Measurements from ENCODE around the gene BSCL2.

DNA sequence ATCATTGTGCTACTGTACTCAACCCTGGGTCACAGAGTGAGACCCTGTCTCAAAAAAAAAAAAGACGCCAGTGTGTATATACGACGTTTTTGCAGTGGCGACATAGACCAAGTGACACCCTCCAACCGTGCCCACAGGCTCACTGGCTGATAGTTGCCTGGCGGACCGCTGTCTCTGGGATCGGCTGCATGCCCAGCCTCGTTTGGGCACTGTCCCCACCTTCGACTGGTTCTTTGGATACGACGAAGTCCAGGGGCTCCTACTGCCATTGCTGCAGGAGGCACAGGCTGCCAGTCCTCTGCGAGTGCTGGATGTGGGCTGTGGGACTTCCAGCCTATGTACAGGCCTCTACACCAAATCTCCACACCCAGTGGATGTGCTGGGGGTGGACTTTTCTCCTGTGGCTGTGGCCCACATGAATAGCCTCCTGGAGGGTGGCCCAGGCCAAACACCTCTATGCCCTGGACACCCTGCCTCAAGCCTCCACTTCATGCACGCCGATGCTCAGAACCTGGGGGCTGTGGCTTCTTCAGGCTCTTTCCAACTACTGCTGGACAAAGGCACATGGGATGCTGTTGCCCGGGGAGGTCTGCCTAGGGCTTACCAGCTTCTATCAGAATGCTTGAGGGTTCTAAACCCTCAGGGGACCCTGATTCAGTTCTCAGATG, 40.8 kb downstream of the BSCL2 start:
- TF ChIP-seq, protein P1, sequence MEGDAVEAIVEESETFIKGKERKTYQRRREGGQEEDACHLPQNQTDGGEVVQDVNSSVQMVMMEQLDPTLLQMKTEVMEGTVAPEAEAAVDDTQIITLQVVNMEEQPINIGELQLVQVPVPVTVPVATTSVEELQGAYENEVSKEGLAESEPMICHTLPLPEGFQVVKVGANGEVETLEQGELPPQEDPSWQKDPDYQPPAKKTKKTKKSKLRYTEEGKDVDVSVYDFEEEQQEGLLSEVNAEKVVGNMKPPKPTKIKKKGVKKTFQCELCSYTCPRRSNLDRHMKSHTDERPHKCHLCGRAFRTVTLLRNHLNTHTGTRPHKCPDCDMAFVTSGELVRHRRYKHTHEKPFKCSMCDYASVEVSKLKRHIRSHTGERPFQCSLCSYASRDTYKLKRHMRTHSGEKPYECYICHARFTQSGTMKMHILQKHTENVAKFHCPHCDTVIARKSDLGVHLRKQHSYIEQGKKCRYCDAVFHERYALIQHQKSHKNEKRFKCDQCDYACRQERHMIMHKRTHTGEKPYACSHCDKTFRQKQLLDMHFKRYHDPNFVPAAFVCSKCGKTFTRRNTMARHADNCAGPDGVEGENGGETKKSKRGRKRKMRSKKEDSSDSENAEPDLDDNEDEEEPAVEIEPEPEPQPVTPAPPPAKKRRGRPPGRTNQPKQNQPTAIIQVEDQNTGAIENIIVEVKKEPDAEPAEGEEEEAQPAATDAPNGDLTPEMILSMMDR (conservative IDR thresholded peaks at IDR 0.05 in 1 of 2, IDR thresholded peaks at IDR 0.05 in 1 of 2; ENCODE audit: low read depth in 1 of 2, low read length in 2 of 2): no peak
- TF ChIP-seq EZH2 (IDR thresholded peaks at IDR 0.05; ENCODE audit: low read length, missing control alignments): no peak
